Measurements from ENCODE around the gene CAMSAP1.

CAMSAP1 gene

GRCh38 chr9:135823036-135823435 lies 84.3 kb downstream of the CAMSAP1 start:
- no peak overlapping the region for H2AFZ ChIP-seq (ENCODE audit: low read length)
- no peaks in the 10 kb centered on the region for H3K79me2 ChIP-seq (ENCODE audit: insufficient read depth, low read length)
- no peak overlapping the region for H3K9ac ChIP-seq (ENCODE audit: low read length)
- no peak overlapping the region for H3K27ac ChIP-seq (ENCODE audit: low read depth, low read length, poor library complexity, severe bottlenecking)
- no peak for TF ChIP-seq EZH2 (IDR thresholded peaks at IDR 0.05; ENCODE audit: borderline replicate concordance, low read length)
- no peak for TF ChIP-seq CTCF (IDR thresholded peaks at IDR 0.05; ENCODE audit: low read length)
- H4K20me1 ChIP-seq (ENCODE audit: insufficient read depth, low read length) = no peaks in the 10 kb centered on the region
- no peaks in the 10 kb centered on the region for H3F3A ChIP-seq (ENCODE audit: insufficient read depth, low read length)
- H3K4me3 ChIP-seq (ENCODE audit: low read depth, low read length, poor library complexity, severe bottlenecking) = no peak overlapping the region
- H3K36me3 ChIP-seq (ENCODE audit: insufficient read depth, low read length) = peaks cover 48% of the 10 kb centered on the region
- no peaks in the 10 kb centered on the region for H3K9me2 ChIP-seq (ENCODE audit: low read depth, low read length)
- no peaks in the 10 kb centered on the region for H3K4me1 ChIP-seq (ENCODE audit: insufficient read depth, low read length, severe bottlenecking)
- no peaks in the 10 kb centered on the region for H3K9me3 ChIP-seq (ENCODE audit: low read length)
- H3K4me2 ChIP-seq (ENCODE audit: low read length) = no peak overlapping the region
- H3K27me3 ChIP-seq (ENCODE audit: insufficient read depth, low read length) = no peaks in the 10 kb centered on the region

- Histone ChIP-seq H3K9me2 (ENCODE audit: low read depth, low read length) (no peaks in the 10 kb centered on the region), H3K4me1 (ENCODE audit: insufficient read depth, low read length, severe bottlenecking) (no peaks in the 10 kb centered on the region), H3F3A (ENCODE audit: insufficient read depth, low read length) (no peaks in the 10 kb centered on the region), H3K27me3 (ENCODE audit: insufficient read depth, low read length) (no peaks in the 10 kb centered on the region), H3K4me2 (ENCODE audit: low read length) (no peak overlapping the region), H3K9ac (ENCODE audit: low read length) (no peak overlapping the region), H3K27ac (ENCODE audit: low read depth, low read length, poor library complexity, severe bottlenecking) (no peak overlapping the region), H3K79me2 (ENCODE audit: insufficient read depth, low read length) (no peaks in the 10 kb centered on the region), H3K4me3 (ENCODE audit: low read depth, low read length, poor library complexity, severe bottlenecking) (no peak overlapping the region), H4K20me1 (ENCODE audit: insufficient read depth, low read length) (no peaks in the 10 kb centered on the region), H2AFZ (ENCODE audit: low read length) (no peak overlapping the region), H3K9me3 (ENCODE audit: low read length) (no peaks in the 10 kb centered on the region), H3K36me3 (ENCODE audit: insufficient read depth, low read length) (peaks cover 50% of the 10 kb centered on the region)
- TF ChIP-seq EZH2 (IDR thresholded peaks at IDR 0.05; ENCODE audit: borderline replicate concordance, low read length) (no peak), CTCF (IDR thresholded peaks at IDR 0.05; ENCODE audit: low read length) (no peak)
These were observed 85.0 kb downstream of the CAMSAP1 start for GRCh38 chr9:135822374-135822755.

- H4K20me1 ChIP-seq (ENCODE audit: insufficient read depth, low read length) = no peaks in the 10 kb centered on the region
- H3K27me3 ChIP-seq (ENCODE audit: insufficient read depth, low read length) = no peaks in the 10 kb centered on the region
- H3K9me2 ChIP-seq (ENCODE audit: low read depth, low read length) = no peaks in the 10 kb centered on the region
- no peak overlapping the region for H3K9ac ChIP-seq (ENCODE audit: low read length)
- TF ChIP-seq CTCF (IDR thresholded peaks at IDR 0.05; ENCODE audit: low read length) (no peak), EZH2 (IDR thresholded peaks at IDR 0.05; ENCODE audit: borderline replicate concordance, low read length) (no peak)
- no peak overlapping the region for H3K4me3 ChIP-seq (ENCODE audit: low read depth, low read length, poor library complexity, severe bottlenecking)
- no peaks in the 10 kb centered on the region for H3K4me1 ChIP-seq (ENCODE audit: insufficient read depth, low read length, severe bottlenecking)
- no peak overlapping the region for H3K27ac ChIP-seq (ENCODE audit: low read depth, low read length, poor library complexity, severe bottlenecking)
- no peaks in the 10 kb centered on the region for H3F3A ChIP-seq (ENCODE audit: insufficient read depth, low read length)
- H3K9me3 ChIP-seq (ENCODE audit: low read length) = no peaks in the 10 kb centered on the region
- no peak overlapping the region for H3K4me2 ChIP-seq (ENCODE audit: low read length)
- H3K79me2 ChIP-seq (ENCODE audit: insufficient read depth, low read length) = no peaks in the 10 kb centered on the region
- peaks cover 53% of the 10 kb centered on the region for H3K36me3 ChIP-seq (ENCODE audit: insufficient read depth, low read length)
- H2AFZ ChIP-seq (ENCODE audit: low read length) = no peak overlapping the region
These were observed 85.5 kb downstream of the CAMSAP1 start for GRCh38 chr9:135821733-135822373.
